VCaP (cell line): Measurements from ENCODE around the gene TMEM214.

Source experiments
- H3K27ac ChIP-seq: fragments of 450-650 bp; 2 replicates; pipeline ENCODE4 v1.5.1; 2017
- CTCF ChIP-seq: fragments of 450-650 bp; conservative IDR thresholded peaks from 2 replicates; pipeline ENCODE4 v1.5.1; 2017; ENCODE audit warnings: mild to moderate bottlenecking, moderate library complexity

Gene TMEM214

DNA sequence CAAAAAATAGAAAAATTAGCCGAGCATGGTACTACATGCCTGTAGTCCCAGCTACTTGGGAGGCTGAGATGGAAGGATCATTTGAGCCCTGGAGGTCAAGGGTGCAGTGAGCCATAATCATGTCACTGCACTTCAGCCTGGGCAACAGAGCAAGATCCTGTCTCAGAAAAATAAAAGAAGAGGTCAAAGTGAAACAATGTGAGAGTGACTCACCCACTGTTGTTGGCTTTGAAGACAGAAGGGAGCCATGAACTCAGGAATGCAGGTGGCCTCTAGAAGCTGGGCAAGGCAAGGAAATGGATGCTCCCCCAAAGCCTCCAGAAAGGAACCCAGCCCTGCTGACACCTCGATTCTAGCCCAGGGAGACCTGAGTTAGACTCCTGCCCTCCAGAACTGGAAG, 3.7 kb upstream of the TMEM214 start:
- H3K27ac ChIP-seq = no peak overlapping the region
- no peak for TF ChIP-seq CTCF

GRCh38 chr2:27033253-27033852, 588 bp downstream of the TMEM214 start:
- no peak for TF ChIP-seq CTCF

GRCh38 chr2:27038012-27038411, 5.2 kb downstream of the TMEM214 start:
- TF ChIP-seq CTCF = no peak
- H3K27ac ChIP-seq = no peak overlapping the region

More at GRCh38 chr2:27033253-27033852, 588 bp downstream of the TMEM214 start:
- peak overlapping the region; percentile 79; the same call in 1 of the 2 replicates for H3K27ac ChIP-seq

- TF ChIP-seq CTCF = no peak
- H3K27ac ChIP-seq = no peak overlapping the region
Observed at GRCh38 chr2:27038631-27039339, 6.0 kb downstream of the TMEM214 start.

DNA sequence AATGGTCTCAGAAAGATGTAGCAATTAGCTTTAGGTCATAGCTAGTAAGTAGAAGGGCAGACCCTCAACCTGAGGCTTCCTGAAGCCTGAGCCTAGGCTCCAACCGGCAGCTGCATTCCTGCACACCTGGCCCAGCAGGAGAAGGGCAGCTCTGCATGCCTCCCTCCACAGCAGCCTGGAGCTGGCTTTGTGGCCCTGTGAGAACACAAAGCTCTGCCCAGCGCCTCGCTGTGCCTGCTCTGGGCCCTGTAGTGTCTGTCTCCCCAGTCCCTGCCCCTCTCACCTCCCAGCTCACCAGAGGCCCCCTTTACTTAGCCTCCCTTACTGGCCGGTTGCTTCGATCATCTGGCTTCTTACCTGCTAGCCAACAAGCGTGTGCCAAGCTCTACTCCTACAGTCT, 6.7 kb downstream of the TMEM214 start:
- no peak overlapping the region for H3K27ac ChIP-seq
- no peak for TF ChIP-seq CTCF

GRCh38 chr2:27039871-27040270, 7.1 kb downstream of the TMEM214 start:
- no peak for TF ChIP-seq CTCF
- no peak overlapping the region for H3K27ac ChIP-seq

GRCh38 chr2:27040282-27040681, 7.5 kb downstream of the TMEM214 start:
- TF ChIP-seq CTCF = no peak
- H3K27ac ChIP-seq = no peak overlapping the region
